Large intestine (tissue), 3 donors: ENCODE measurements around the gene TTI1. TPM values are rescaled to one million over a fixed set of nuclear protein-coding genes. Genes with fewer than 3 reads are reported as not detected.

Experiments used
- DNase-seq, 2 donors: peaks; one replicate each; pipeline versions ENCODE4 v3.0.0 to v3.0.0-alpha.2; 2013
- H3K27ac ChIP-seq: one replicate; pipeline ENCODE4 v1.5.1; 2013; ENCODE audit warnings: low read length
- H3K27me3 ChIP-seq: 2 replicates; pipeline ENCODE4 v1.6.1; 2013; ENCODE audit warnings: low read length; ENCODE audit not compliant: control insufficient read depth, insufficient read depth
- H3K36me3 ChIP-seq: 2 replicates; pipeline ENCODE4 v1.6.1; 2013; ENCODE audit warnings: low read length; ENCODE audit not compliant: control insufficient read depth, insufficient read depth
- H3K4me1 ChIP-seq: one replicate; pipeline ENCODE4 v1.6.1; 2013; ENCODE audit warnings: low read length; ENCODE audit not compliant: control insufficient read depth, insufficient read depth
- H3K4me3 ChIP-seq: one replicate; pipeline ENCODE4 v1.5.1; 2013; ENCODE audit warnings: low read length
- H3K9me3 ChIP-seq: one replicate; pipeline ENCODE4 v1.6.1; 2013; ENCODE audit warnings: mild to moderate bottlenecking, low read depth, low read length, moderate library complexity; ENCODE audit not compliant: control insufficient read depth
- WGBS: methylation state at CpG from one replicate; pipeline ENCODE4 v1.1.5; 2013; ENCODE audit warnings: low lambda C conversion rate; ENCODE audit not compliant: insufficient coverage; 5-methylcytosine and 5-hydroxymethylcytosine counted together
- polyA plus RNA-seq: library from polyadenylated mRNA; unstranded; fragments of 120-200 nt; gene quantifications from one replicate; pipeline ENCODE4 v1.2.1, GENCODE V29; 2013

TTI1 gene
- polyA plus RNA-seq, 1 donor = 20.3 TPM

GRCh38 chr20:38067717-38068365 is 34.6 kb upstream of the TTI1 start:
- Histone ChIP-seq H3K4me1 (no peaks in the 10 kb centered on the region), H3K27me3 (no peaks in the 10 kb centered on the region), H3K9me3 (no peaks in the 10 kb centered on the region), H3K4me3 (no peak overlapping the region), H3K27ac (no peak overlapping the region), H3K36me3 (peaks cover 70% of the 10 kb centered on the region)
- no CpG with 5 or more reads among the region's 15 CpGs for WGBS
- DNase-seq = no peak

- no peaks in the 10 kb centered on the region for H3K9me3 ChIP-seq
- H3K27me3 ChIP-seq = no peaks in the 10 kb centered on the region
- H3K36me3 ChIP-seq = peaks cover 76% of the 10 kb centered on the region
- H3K4me3 ChIP-seq = no peak overlapping the region
- DNase-seq = no peak
- WGBS = no CpG with 5 or more reads among the region's 9 CpGs
- no peak overlapping the region for H3K27ac ChIP-seq
- no peaks in the 10 kb centered on the region for H3K4me1 ChIP-seq
Measured at GRCh38 chr20:38066969-38067716, 33.9 kb upstream of the TTI1 start.

GRCh38 chr20:38065764-38066375 is 32.6 kb upstream of the TTI1 start:
- peaks cover 77% of the 10 kb centered on the region for H3K36me3 ChIP-seq

GRCh38 chr20:38063911-38064530 is 30.8 kb upstream of the TTI1 start:
- no peaks in the 10 kb centered on the region for H3K9me3 ChIP-seq
- H3K27me3 ChIP-seq = no peaks in the 10 kb centered on the region
- peaks cover 85% of the 10 kb centered on the region for H3K36me3 ChIP-seq
- no peak overlapping the region for H3K4me3 ChIP-seq
- peaks cover 3% of the 10 kb centered on the region for H3K4me1 ChIP-seq
- no peak for DNase-seq
- no peak overlapping the region for H3K27ac ChIP-seq
- no CpG with 5 or more reads among the region's 7 CpGs for WGBS

More at GRCh38 chr20:38065764-38066375, 32.6 kb upstream of the TTI1 start:
- Histone ChIP-seq H3K27ac (no peak overlapping the region), H3K27me3 (no peaks in the 10 kb centered on the region), H3K9me3 (no peaks in the 10 kb centered on the region), H3K4me3 (no peak overlapping the region), H3K4me1 (no peaks in the 10 kb centered on the region)
- 83% methylated on average over 1 of the region's 10 CpGs for WGBS
- DNase-seq = no peak

- no CpG with 5 or more reads among the region's 5 CpGs for WGBS
- Histone ChIP-seq H3K4me1 (peaks cover 3% of the 10 kb centered on the region), H3K27ac (no peak overlapping the region), H3K27me3 (no peaks in the 10 kb centered on the region), H3K4me3 (no peak overlapping the region), H3K9me3 (no peaks in the 10 kb centered on the region), H3K36me3 (peaks cover 86% of the 10 kb centered on the region)
- DNase-seq = no peak
Measured at GRCh38 chr20:38062890-38063289, 29.6 kb upstream of the TTI1 start.

GRCh38 chr20:38061109-38061508 is 27.9 kb upstream of the TTI1 start:
- Histone ChIP-seq H3K4me1 (peaks cover 3% of the 10 kb centered on the region), H3K9me3 (no peaks in the 10 kb centered on the region), H3K27ac (no peak overlapping the region), H3K36me3 (peaks cover 78% of the 10 kb centered on the region), H3K4me3 (no peak overlapping the region), H3K27me3 (no peaks in the 10 kb centered on the region)
- no peak for DNase-seq
- WGBS = 77% methylated on average over 4 of the region's 4 CpGs

- peaks cover 76% of the 10 kb centered on the region for H3K36me3 ChIP-seq
- WGBS = no CpG with 5 or more reads among the region's 5 CpGs
- no peaks in the 10 kb centered on the region for H3K9me3 ChIP-seq
- no peak for DNase-seq
- no peaks in the 10 kb centered on the region for H3K27me3 ChIP-seq
- no peak overlapping the region for H3K27ac ChIP-seq
- H3K4me3 ChIP-seq = no peak overlapping the region
- peaks cover 3% of the 10 kb centered on the region for H3K4me1 ChIP-seq
Measured at GRCh38 chr20:38060536-38060935, 27.3 kb upstream of the TTI1 start.

- no peak overlapping the region for H3K4me3 ChIP-seq
- H3K27ac ChIP-seq = no peak overlapping the region
- WGBS = 60% methylated on average over 1 of the region's 5 CpGs
Measured at GRCh38 chr20:38059832-38060231, 26.6 kb upstream of the TTI1 start.

GRCh38 chr20:38057351-38057972 is 24.2 kb upstream of the TTI1 start:
- Histone ChIP-seq H3K36me3 (peaks cover 64% of the 10 kb centered on the region), H3K9me3 (no peaks in the 10 kb centered on the region), H3K27ac (no peak overlapping the region), H3K27me3 (no peaks in the 10 kb centered on the region), H3K4me1 (peaks cover 3% of the 10 kb centered on the region), H3K4me3 (no peak overlapping the region)
- WGBS = no CpG with 5 or more reads among the region's 7 CpGs
- DNase-seq = peak; percentile 66 to 67

More at GRCh38 chr20:38059832-38060231, 26.6 kb upstream of the TTI1 start:
- Histone ChIP-seq H3K4me1 (peaks cover 3% of the 10 kb centered on the region), H3K36me3 (peaks cover 75% of the 10 kb centered on the region), H3K9me3 (no peaks in the 10 kb centered on the region), H3K27me3 (no peaks in the 10 kb centered on the region)
- DNase-seq = peak in 1 of 2 donors; percentile 35

- DNase-seq = no peak
- Histone ChIP-seq H3K9me3 (no peaks in the 10 kb centered on the region), H3K27me3 (no peaks in the 10 kb centered on the region), H3K27ac (no peak overlapping the region), H3K36me3 (peaks cover 58% of the 10 kb centered on the region), H3K4me1 (peaks cover 3% of the 10 kb centered on the region), H3K4me3 (no peak overlapping the region)
- no CpG with 5 or more reads among the region's 6 CpGs for WGBS
Measured at GRCh38 chr20:38055848-38056247, 22.6 kb upstream of the TTI1 start.
